NCI-H2227 treated with DMSO at 0.1 percent for 48 hours (cell line): ENCODE results near the gene PLEKHO1.

Source experiments
- DNase-seq: peaks from one replicate; lab custom pipeline; 2025; lab: John Stamatoyannopoulos, UW

The PLEKHO1 gene

DNA sequence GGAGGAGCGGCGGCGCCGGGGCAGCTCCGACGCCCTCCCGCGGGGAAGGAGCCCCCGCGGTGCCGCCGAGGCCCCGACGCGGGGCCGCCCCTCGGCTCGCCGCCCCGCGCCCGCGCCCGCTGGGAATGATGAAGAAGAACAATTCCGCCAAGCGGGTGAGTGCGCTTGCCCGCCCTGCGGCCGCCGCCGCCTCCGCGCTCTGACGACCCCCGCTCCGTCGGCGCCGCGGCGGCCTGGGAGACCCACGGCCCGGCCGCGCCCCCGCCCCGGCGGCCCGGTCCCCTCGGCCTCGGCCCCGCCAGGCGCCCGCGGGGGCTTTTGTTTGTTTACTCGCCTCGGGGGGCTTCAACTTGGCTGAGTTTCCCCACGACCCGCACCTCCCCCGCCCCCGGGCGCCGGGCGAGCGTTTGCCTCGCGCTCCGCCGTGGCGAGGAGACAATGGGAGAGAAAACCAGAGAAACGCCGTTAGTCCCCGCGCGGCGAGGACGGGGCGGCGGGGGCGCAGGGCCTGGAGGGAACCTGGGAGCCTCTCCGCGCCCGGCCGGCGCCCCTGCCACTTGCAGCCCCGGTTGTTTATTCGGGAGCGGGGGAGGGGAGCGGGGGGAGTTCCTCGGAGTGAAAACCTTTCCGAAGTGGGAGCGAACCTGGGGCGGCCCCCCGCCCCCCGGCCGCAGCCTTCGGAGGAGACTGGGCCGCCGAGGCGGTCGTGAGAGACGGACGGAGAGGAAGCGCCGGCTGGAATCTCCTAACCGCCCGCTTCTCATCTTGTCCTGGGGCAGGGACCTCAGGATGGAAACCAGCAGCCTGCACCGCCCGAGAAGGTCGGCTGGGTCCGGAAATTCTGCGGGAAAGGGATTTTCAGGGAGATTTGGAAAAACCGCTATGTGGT, 661 bp downstream of the PLEKHO1 start:
- no peak for DNase-seq

GRCh38 chr1:150151291-150152181, 1.8 kb downstream of the PLEKHO1 start:
- DNase-seq = no peak

DNA sequence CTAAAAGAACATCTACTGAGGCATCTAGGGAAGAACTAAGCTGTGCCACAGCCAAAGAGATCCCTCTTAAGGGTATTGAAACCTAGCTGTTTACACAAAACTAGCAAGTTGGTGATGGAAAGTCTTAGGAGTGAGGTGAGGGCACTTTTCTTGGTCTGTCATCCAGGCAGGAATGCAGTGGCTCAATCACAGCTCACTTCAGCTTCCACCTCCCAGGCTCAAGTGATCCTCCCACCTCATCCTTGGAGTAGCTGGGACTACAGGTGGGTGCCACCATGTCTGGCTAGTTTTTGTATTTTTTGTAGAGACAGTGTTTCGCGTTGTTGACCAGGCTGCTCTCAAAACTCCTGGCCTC, 2.4 kb downstream of the PLEKHO1 start:
- DNase-seq = no peak

GRCh38 chr1:150152772-150153456, 3.2 kb downstream of the PLEKHO1 start:
- DNase-seq = no peak

DNA sequence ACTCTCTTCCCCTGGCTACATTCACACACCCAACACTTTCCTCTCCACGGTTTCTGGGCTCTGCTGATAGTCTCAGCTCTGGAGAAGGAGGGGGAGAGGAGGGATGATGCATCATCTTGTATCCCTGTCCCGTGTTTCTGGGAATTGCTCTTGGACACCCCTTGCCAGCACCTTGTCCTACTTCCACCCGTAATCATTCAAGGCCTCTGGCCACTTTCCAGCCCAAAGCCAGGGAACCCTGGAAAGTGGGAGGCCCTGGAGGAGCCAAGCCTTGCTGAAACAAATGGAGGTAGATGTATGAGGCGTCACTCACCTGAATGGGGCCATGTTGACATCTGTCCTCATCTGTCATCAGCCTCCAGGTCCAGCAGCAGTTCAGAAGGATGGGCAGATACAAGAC, 4.4 kb downstream of the PLEKHO1 start:
- no peak for DNase-seq

DNA sequence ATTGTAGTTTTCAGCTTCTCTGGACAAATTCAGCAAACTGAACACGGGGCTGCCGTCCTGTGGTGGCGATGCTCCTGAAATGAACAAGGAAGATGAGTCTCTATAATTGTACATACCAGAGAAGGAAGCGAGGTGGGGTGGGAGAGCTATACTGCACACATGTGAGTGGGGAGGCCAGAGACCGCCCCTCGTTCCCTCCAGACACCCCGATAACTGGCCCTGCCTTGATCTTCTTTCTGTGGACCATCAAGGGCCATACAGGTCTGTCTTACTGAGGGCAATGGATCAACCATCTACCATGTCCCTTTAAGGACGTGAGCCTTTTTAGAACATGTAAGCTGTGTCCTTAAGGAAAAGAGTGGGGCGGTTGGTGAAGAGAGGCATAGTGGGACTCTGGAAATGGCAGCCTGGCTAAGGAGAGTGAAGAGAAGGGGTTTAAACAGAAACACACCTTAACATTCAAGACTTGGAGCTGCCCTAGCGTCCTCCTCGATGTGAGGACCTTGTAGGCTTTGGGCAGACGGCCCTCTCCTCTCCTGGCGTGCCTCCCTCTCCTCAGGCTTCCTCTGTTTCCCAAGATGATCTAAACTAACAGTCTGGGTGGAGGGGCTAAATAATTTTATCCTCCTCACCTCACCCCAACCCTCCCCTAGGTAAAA, 5.8 kb downstream of the PLEKHO1 start:
- no peak for DNase-seq

- DNase-seq = no peak
Measured at GRCh38 chr1:150156868-150157603, 7.3 kb downstream of the PLEKHO1 start.

GRCh38 chr1:150159550-150159949, 9.8 kb downstream of the PLEKHO1 start:
- no peak for DNase-seq

DNA sequence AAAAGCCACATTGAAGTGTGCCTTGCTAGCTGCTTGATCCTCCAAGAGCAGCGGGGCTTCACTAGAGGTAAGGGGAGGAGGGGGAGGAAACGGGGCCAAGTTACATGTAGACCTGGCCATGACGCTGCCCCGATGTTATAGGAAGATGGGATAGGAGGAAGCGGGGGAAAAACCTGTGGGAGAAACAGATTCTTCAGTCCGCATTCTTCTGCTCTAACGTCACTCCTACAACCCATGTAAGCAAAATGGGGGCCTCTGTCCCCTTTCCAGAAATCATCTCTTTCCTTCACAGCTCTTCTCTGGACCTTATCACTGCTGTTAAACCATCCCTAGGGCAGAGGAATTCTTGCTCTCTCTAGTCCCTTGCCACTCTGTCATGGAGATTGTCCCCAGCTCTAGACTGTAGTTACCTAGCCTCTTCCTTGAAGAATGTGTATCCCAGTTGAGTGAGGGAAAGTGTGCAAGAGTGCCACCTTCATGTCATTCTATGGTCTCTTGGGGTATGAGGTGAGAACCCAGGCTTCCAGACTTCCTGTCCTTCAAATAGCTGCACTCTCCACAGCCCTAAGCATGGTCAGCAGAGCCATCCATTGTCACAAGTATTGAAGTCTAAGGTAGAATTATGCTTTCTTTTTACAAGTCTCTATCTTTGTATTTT, 11.4 kb downstream of the PLEKHO1 start:
- DNase-seq = no peak

DNA sequence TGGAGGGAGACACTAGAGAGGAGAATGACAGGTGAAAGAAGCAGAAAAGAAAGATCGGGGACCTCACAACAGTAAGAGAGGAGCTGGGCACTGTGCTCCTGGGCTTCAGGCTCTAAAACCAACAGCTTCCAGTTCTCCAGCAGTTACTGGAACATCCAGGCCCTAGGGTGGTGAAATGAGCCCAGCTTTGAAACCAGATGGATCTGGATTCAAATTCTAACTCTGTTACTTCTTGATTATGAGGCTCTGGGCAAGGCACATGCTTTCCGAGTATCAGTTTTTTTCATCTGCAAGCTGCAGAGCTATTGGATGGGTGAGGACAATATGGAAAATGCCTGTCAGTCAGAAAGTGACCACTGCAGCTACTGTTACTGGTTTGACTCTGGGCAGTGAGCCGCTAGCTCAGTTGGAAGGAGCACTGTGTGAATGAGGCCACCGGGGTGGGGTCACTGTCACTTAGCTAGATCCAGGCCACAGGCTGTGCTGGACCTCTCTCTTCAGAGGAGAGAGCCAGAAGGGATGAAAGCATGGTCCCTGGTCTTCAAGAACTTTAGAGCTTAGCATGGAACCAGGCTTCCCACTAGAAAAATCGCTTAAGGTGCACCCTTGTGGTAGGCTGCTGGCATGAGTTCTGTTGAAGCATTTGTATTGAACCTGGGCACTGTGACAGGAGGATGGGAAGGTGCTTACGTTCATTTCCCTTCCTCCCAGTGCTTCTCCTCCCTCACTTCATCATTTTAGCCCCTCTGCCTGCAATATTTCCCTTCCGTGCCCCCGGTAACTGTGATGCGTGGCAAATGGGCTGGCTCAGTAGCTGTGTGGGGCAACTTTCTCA, 12.2 kb downstream of the PLEKHO1 start:
- peak; percentile 17 for DNase-seq

DNA sequence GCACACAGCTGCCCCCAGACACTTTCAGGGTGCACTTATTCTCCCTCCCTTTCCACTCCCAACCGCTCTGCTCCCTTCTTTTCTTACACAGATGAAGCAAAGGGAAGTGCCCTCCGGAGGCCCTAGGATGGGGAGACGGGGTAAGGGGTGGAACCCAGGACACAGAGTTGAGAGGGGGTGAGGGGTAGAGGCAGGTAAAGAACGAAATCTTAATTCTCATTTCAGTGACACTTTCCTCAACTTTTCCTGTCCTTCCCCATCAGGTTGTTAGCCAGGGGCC, 12.8 kb downstream of the PLEKHO1 start:
- no peak for DNase-seq

DNA sequence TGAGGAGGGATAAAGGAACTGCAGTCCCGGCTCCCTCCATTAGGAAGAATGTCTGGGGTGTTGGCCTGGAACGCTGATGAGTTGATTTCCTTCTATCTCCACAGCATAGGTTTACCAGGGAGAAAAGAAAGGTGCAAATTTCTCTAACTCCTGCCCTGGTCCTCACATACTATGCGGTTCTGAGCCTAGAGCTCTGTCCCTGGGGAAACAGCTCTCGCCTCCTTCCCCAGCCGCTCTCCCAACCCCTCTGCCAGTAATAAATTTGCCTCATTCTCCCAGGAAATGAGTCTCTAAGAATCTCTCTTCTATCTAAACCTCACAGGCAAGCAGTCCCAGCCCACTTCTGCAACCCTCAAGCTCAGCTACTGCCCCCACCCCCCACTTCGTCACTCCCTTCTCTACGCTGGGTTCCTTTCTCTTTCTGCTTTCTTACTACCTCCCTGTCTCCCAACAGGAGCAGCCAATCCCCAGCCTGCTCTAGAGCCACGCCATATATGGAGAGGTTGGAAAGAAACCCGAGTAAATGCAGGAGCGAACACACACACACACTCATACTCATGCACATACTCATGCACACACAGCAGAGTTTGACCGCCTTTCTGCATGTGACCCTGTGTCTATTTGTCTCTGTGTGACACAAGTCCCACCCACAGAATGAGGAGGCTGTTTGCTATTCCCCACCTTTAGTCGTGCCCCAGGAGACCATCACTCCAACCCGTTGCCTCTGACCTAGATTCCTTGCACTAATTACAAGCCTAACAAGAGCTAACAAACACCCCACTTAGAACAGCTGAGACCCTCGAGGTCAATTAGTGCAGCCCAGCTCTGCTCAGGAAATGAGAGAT, 13.4 kb downstream of the PLEKHO1 start:
- DNase-seq = peak; percentile 92

GRCh38 chr1:150164224-150164623, 14.5 kb downstream of the PLEKHO1 start:
- no peak for DNase-seq

GRCh38 chr1:150164779-150165178, 15.1 kb downstream of the PLEKHO1 start:
- DNase-seq = no peak

GRCh38 chr1:150165622-150166612, 16.2 kb downstream of the PLEKHO1 start:
- DNase-seq = no peak

DNA sequence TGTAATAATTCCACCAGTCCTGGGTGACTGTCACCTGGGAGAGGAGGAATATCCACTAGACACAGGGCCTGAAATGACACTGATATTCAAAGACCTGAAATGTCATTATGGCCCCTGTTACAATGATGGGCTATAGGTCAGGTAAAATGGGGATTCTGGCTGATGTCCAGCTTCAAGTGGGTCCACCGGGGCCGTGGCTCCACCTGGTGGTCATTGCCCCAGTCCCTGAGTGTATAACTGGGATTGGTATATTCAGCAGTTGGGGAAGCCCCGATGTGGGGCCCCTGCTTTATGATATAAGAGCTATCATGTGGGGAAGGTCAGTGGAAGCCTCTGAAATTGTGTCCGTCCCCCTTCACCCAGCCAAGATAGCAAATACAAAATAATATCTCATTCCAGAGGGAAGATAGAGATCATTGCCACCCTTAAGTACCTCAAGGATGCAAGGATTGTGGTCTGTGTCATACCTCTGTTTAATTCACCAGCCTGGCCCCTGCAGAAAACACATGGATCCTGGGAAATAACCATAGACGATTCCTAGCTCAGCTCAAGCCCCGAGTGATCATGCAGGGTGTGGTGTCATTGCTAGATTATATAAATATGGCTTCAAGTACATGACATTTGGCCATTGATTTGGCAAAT, 19.4 kb downstream of the PLEKHO1 start:
- DNase-seq = peak; percentile 15

GRCh38 chr1:150171801-150172200, 22.1 kb downstream of the PLEKHO1 start:
- DNase-seq = no peak
